Measurements from ENCODE around the gene ADRA2C. TPM values are rescaled to one million over a fixed set of nuclear protein-coding genes. Genes with fewer than 3 reads are reported as not detected.

Gene ADRA2C
- total RNA-seq, 1 experiment from 2014 or later, result 8.6 TPM

GRCh38 chr4:3765271-3766035 is 732 bp upstream of the ADRA2C start:
- no CpG with 5 or more reads among the region's 101 CpGs for WGBS (ENCODE audit: extremely low coverage, insufficient read length, low lambda C conversion rate)
- H3K27ac ChIP-seq (ENCODE audit: insufficient read length, low read depth, low read length), result no peak overlapping the region
- H4K8ac ChIP-seq (replicated peaks; ENCODE audit: insufficient read length, low read depth, low read length), result no peak overlapping the region
- TF ChIP-seq CTCF (conservative IDR thresholded peaks at IDR 0.05), result peak; percentile 46; the same call in 2 of the 3 replicates
- peaks cover 0 to 2% (median 0%) of the 10 kb centered on the region in 3 experiments; a peak in 2 of 7 replicates for H3K36me3 Mint-ChIP-seq (ENCODE audit: insufficient read depth in 1 of 3, low read depth in 3 of 3)
- H3K27ac Mint-ChIP-seq, result no peak overlapping the region
- DNase-seq, result peak; percentile 83
- no peak overlapping the region for H2BK5ac ChIP-seq (ENCODE audit: insufficient read length, low read length)
- H3K4me3 Mint-ChIP-seq, result peak overlapping the region; percentile 51 to 75
- H2AFZ ChIP-seq (ENCODE audit: low read length), result no peak overlapping the region
- no peaks in the 10 kb centered on the region for H3K9me3 ChIP-seq (ENCODE audit: control insufficient read depth, low read depth, low read length)
- H2BK15ac ChIP-seq (ENCODE audit: low read depth, low read length), result no peak overlapping the region; the same call in 1 of the 2 replicates
- no peak overlapping the region for H4K91ac ChIP-seq (ENCODE audit: insufficient read length, low read depth, low read length)
- no peak overlapping the region for H2BK12ac ChIP-seq (ENCODE audit: insufficient read length, low read depth, low read length)
- H3K4me2 ChIP-seq (ENCODE audit: insufficient read depth, insufficient read length, low read length), result peak overlapping the region; percentile 44
- H3K4me1 Mint-ChIP-seq, result peaks cover 7 to 20% of the 10 kb centered on the region in 2 experiments
- H3K9ac ChIP-seq (ENCODE audit: extremely low read depth, insufficient read length, low read length), result no peak overlapping the region
- H3K18ac ChIP-seq (ENCODE audit: insufficient read length, low read depth, low read length), result no peak overlapping the region
- H3K79me1 ChIP-seq (ENCODE audit: insufficient read depth, low read depth, low read length, poor library complexity, severe bottlenecking), result no peaks in the 10 kb centered on the region
- H2BK120ac ChIP-seq (ENCODE audit: low read depth, low read length, poor library complexity, severe bottlenecking), result no peak overlapping the region
- no peak overlapping the region for H3K4ac ChIP-seq (ENCODE audit: low read depth, low read length)
- no peak overlapping the region for H4K5ac ChIP-seq (ENCODE audit: insufficient read length, low read depth, low read length)
- H3K23me2 ChIP-seq (ENCODE audit: insufficient read length, low read depth, low read length, poor library complexity, severe bottlenecking), result peaks cover 3% of the 10 kb centered on the region
- no peak overlapping the region for H3K23ac ChIP-seq (ENCODE audit: insufficient read length, low read depth, low read length)
- H3K27me3 Mint-ChIP-seq (ENCODE audit: low read depth), result peaks cover 47% of the 10 kb centered on the region
- H3K79me2 ChIP-seq (ENCODE audit: insufficient read depth, low read length), result no peaks in the 10 kb centered on the region
- no peak overlapping the region for H3T11ph ChIP-seq (ENCODE audit: low read length)
- no peak overlapping the region for H3K56ac ChIP-seq (ENCODE audit: insufficient read length, low read depth, low read length)
- H3K4me1 ChIP-seq (ENCODE audit: insufficient read depth, low read length), result no peaks in the 10 kb centered on the region; the same call in 1 of the 2 replicates
- no peak overlapping the region for H2BK20ac ChIP-seq (ENCODE audit: low read depth, low read length, poor library complexity, severe bottlenecking)
- H3K27me3 ChIP-seq (ENCODE audit: insufficient read depth, low read length), result peaks cover 6% of the 10 kb centered on the region; the same call in 1 of the 2 replicates
- H3K9me3 Mint-ChIP-seq, result peaks cover 0 to 1% of the 10 kb centered on the region in 2 experiments; a peak in 1 of 5 replicates
- H4K20me1 ChIP-seq (ENCODE audit: control insufficient read depth, insufficient read depth, insufficient read length), result no peaks in the 10 kb centered on the region
- H3K14ac ChIP-seq (ENCODE audit: insufficient read depth, low read length), result no peak overlapping the region
- H2AK5ac ChIP-seq (ENCODE audit: insufficient read length, low read length), result no peak overlapping the region

Data from H9 (cell line).